HG03442 (cell line): ENCODE results near the gene SMOC2.
"Not testable (repeated sequence)": the region's sequence is repeated elsewhere in the genome, so short reads cannot be mapped to it uniquely, and the experiment has no call there.

Source experiments
- ATAC-seq: cut with Tn5 transposase; IDR thresholded peaks from one replicate; pipeline ENCODE4 v1.9.1; 2021; ENCODE audit warnings: mild to moderate bottlenecking, moderate library complexity; ENCODE audit not compliant: unreplicated experiment

Gene SMOC2

GRCh38 chr6:168537540-168537884 lies 96.5 kb downstream of the SMOC2 start:
- ATAC-seq = no peak

GRCh38 chr6:168538188-168538891 lies 97.4 kb downstream of the SMOC2 start:
- not testable (repeated sequence) for ATAC-seq

GRCh38 chr6:168538892-168539811 lies 98.2 kb downstream of the SMOC2 start:
- ATAC-seq = no peak

GRCh38 chr6:168540713-168541291 lies 99.8 kb downstream of the SMOC2 start:
- ATAC-seq = no peak

- ATAC-seq = no peak
Measured at GRCh38 chr6:168541307-168541706, 100.3 kb downstream of the SMOC2 start.

GRCh38 chr6:168542301-168542700 lies 101.3 kb downstream of the SMOC2 start:
- ATAC-seq = no peak

- ATAC-seq = no peak
Measured at GRCh38 chr6:168545428-168545827, 104.4 kb downstream of the SMOC2 start.

GRCh38 chr6:168546151-168546550 lies 105.2 kb downstream of the SMOC2 start:
- ATAC-seq = no peak

GRCh38 chr6:168546730-168547129 lies 105.7 kb downstream of the SMOC2 start:
- ATAC-seq = no peak

GRCh38 chr6:168550326-168550725 lies 109.3 kb downstream of the SMOC2 start:
- ATAC-seq = no peak

- ATAC-seq = no peak
Measured at GRCh38 chr6:168554472-168554871, 113.5 kb downstream of the SMOC2 start.

GRCh38 chr6:168554898-168555617 lies 114.1 kb downstream of the SMOC2 start:
- ATAC-seq = no peak

- ATAC-seq = no peak
Measured at GRCh38 chr6:168555618-168556273, 114.8 kb downstream of the SMOC2 start.

GRCh38 chr6:168557512-168557911 lies 116.5 kb downstream of the SMOC2 start:
- ATAC-seq = no peak

GRCh38 chr6:168558686-168559085 lies 117.7 kb downstream of the SMOC2 start:
- no peak for ATAC-seq

- no peak for ATAC-seq
Measured at GRCh38 chr6:168559574-168560098, 118.7 kb downstream of the SMOC2 start.

GRCh38 chr6:168560126-168560525 lies 119.1 kb downstream of the SMOC2 start:
- no peak for ATAC-seq

GRCh38 chr6:168562576-168563151 lies 121.7 kb downstream of the SMOC2 start:
- no peak for ATAC-seq

- no peak for ATAC-seq
Measured at GRCh38 chr6:168563656-168564055, 122.7 kb downstream of the SMOC2 start.

- ATAC-seq = no peak
Measured at GRCh38 chr6:168565112-168565511, 124.1 kb downstream of the SMOC2 start.
